GM21528 (cell line): Measurements from ENCODE around the gene POLR2E.

Source experiments
- ATAC-seq: cut with Tn5 transposase; IDR thresholded peaks from one replicate; pipeline ENCODE4 v1.9.1; 2021; ENCODE audit warnings: mild to moderate bottlenecking, moderate library complexity; ENCODE audit not compliant: unreplicated experiment, low FRiP score

POLR2E gene

GRCh38 chr19:1068009-1069001, 26.9 kb downstream of the POLR2E start:
- no peak for ATAC-seq

- ATAC-seq: no peak
Measured at GRCh38 chr19:1067341-1067957, 27.7 kb downstream of the POLR2E start.

- no peak for ATAC-seq
Measured at GRCh38 chr19:1066748-1067340, 28.3 kb downstream of the POLR2E start, which contains the start of gene ARHGAP45. Gene ARHGAP45, plus strand, starts transcription at chr19:1067167. Its CDS starts 239 bp downstream, at chr19:1067406.

- ATAC-seq: no peak
Measured at GRCh38 chr19:1066251-1066747, 28.9 kb downstream of the POLR2E start.

- ATAC-seq: no peak
Measured at GRCh38 chr19:1065606-1066109, 29.5 kb downstream of the POLR2E start.

- ATAC-seq: no peak
Measured at GRCh38 chr19:1064661-1065605, 30.2 kb downstream of the POLR2E start.

- no peak for ATAC-seq
Measured at GRCh38 chr19:1063909-1064660, 31.1 kb downstream of the POLR2E start.

- no peak for ATAC-seq
Measured at GRCh38 chr19:1063030-1063908, 31.9 kb downstream of the POLR2E start.

GRCh38 chr19:1062387-1063029, 32.7 kb downstream of the POLR2E start:
- no peak for ATAC-seq

GRCh38 chr19:1061987-1062386, 33.2 kb downstream of the POLR2E start:
- ATAC-seq: no peak

GRCh38 chr19:1060689-1061088, 34.5 kb downstream of the POLR2E start:
- ATAC-seq: no peak

GRCh38 chr19:1058112-1058511, 37.1 kb downstream of the POLR2E start:
- ATAC-seq: no peak

- no peak for ATAC-seq
Measured at GRCh38 chr19:1057176-1057855, 37.9 kb downstream of the POLR2E start.

- no peak for ATAC-seq
Measured at GRCh38 chr19:1055886-1056620, 39.1 kb downstream of the POLR2E start.

- ATAC-seq: no peak
Measured at GRCh38 chr19:1055028-1055425, 40.1 kb downstream of the POLR2E start.
